Right lobe of liver (tissue), 4 donors: ENCODE data around the gene RNF8.

ENCODE experiments used
- POLR2A ChIP-seq: fragments of 450-650 bp; IDR thresholded peaks from one replicate; pipeline ENCODE4 v1.6.1; 2017; ENCODE audit warnings: antibody characterized with exemption, mild to moderate bottlenecking
- TF ChIP-seq, protein P1 (sequence below), 4 donors: fragments of 200-600 bp in 3 of 4; fragments of 450-650 bp in 1 of 4; IDR thresholded peaks; one replicate each; pipeline versions ENCODE4 v1.5.1 to v1.8.0; 2016 to 2022; ENCODE audit warnings: antibody characterized with exemption in 4 of 4, mild to moderate bottlenecking in 2 of 4
- donor health status: DM: no; HTN: no; CAD: no.
- donor health status: DM: no; HTN: no; CAD: no.
- donor health status: DM: no; HTN: yes; CAD: no.

DNA sequence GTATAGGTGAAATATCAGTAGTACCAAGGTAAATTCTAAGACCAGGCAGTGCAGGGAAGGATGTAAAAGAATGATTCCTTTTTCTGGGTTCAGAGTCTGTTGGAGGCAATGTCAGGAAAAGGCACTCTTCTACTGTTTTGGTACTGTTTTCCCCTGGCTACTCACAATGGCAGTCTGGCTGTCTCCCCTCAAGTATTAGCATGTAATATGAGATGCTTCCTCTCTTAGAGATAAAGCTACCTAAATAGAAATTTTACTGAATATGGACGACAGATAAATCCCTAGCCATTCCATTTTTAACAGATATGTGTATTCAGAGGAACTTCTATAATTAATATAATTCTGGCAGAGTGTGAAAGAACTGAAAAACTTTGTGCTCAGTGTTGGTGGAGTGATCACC, 3.5 kb downstream of the RNF8 start:
- TF ChIP-seq, protein P1, sequence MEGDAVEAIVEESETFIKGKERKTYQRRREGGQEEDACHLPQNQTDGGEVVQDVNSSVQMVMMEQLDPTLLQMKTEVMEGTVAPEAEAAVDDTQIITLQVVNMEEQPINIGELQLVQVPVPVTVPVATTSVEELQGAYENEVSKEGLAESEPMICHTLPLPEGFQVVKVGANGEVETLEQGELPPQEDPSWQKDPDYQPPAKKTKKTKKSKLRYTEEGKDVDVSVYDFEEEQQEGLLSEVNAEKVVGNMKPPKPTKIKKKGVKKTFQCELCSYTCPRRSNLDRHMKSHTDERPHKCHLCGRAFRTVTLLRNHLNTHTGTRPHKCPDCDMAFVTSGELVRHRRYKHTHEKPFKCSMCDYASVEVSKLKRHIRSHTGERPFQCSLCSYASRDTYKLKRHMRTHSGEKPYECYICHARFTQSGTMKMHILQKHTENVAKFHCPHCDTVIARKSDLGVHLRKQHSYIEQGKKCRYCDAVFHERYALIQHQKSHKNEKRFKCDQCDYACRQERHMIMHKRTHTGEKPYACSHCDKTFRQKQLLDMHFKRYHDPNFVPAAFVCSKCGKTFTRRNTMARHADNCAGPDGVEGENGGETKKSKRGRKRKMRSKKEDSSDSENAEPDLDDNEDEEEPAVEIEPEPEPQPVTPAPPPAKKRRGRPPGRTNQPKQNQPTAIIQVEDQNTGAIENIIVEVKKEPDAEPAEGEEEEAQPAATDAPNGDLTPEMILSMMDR (IDR thresholded peaks at IDR 0.05), result no peak
- no peak for TF ChIP-seq POLR2A
